Measurements from ENCODE around the gene REG4.

Gene REG4

GRCh38 chr1:119767486-119767885 is 43.8 kb downstream of the REG4 start:
- no peaks in the 10 kb centered on the region for H3K36me3 ChIP-seq (ENCODE audit: control insufficient read depth, insufficient read depth, low read length)
- peaks cover 17% of the 10 kb centered on the region; the same call in 1 of the 2 replicates for H3K27me3 ChIP-seq (ENCODE audit: control insufficient read depth, insufficient read depth, low read length)
- no peak overlapping the region for H3K27ac ChIP-seq (ENCODE audit: low read depth, low read length)
- H3K4me1 ChIP-seq (ENCODE audit: control insufficient read depth, insufficient read depth, low read length) = no peaks in the 10 kb centered on the region; the same call in 1 of the 2 replicates
- H3K4me3 ChIP-seq (ENCODE audit: low read depth, low read length) = no peak overlapping the region
- no peak overlapping the region for H3K9ac ChIP-seq (ENCODE audit: low read length)
- no peaks in the 10 kb centered on the region for H3K9me3 ChIP-seq (ENCODE audit: control insufficient read depth, insufficient read depth, low read depth, low read length)

DNA sequence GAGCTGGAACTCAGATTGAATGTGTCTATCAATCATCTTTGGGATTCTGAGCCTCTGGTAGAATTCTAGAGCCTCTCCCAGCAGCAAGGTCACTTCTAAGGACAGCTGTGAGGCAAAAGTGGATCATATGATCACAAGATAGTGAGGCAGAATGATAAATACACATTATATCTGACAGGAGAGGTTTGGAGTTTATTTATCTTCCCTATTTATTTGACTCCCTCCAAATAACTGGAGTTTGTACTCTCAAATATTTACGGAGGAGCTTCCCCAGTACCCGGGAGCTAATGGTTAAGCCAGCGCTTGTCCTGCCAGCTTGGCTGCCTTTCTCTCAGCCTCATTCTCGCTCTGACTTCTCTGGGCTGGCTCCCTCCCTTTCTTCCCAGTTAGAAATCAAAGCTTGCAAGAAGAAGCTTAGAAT is 44.9 kb downstream of the REG4 start:
- Histone ChIP-seq H3K27me3 (ENCODE audit: control insufficient read depth, insufficient read depth, low read length) (peaks cover 17% of the 10 kb centered on the region; the same call in 1 of the 2 replicates), H3K4me1 (ENCODE audit: control insufficient read depth, insufficient read depth, low read length) (no peaks in the 10 kb centered on the region; the same call in 1 of the 2 replicates), H3K27ac (ENCODE audit: low read depth, low read length) (no peak overlapping the region), H3K4me3 (ENCODE audit: low read depth, low read length) (no peak overlapping the region), H3K36me3 (ENCODE audit: control insufficient read depth, insufficient read depth, low read length) (no peaks in the 10 kb centered on the region), H3K9me3 (ENCODE audit: control insufficient read depth, insufficient read depth, low read depth, low read length) (no peaks in the 10 kb centered on the region), H3K9ac (ENCODE audit: low read length) (no peak overlapping the region)

GRCh38 chr1:119764220-119764619 is 47.0 kb downstream of the REG4 start:
- H3K9ac ChIP-seq (ENCODE audit: low read length) = no peak overlapping the region
- no peaks in the 10 kb centered on the region for H3K9me3 ChIP-seq (ENCODE audit: control insufficient read depth, insufficient read depth, low read depth, low read length)
- no peaks in the 10 kb centered on the region; the same call in 1 of the 2 replicates for H3K4me1 ChIP-seq (ENCODE audit: control insufficient read depth, insufficient read depth, low read length)
- no peak overlapping the region for H3K4me3 ChIP-seq (ENCODE audit: low read depth, low read length)
- H3K27ac ChIP-seq (ENCODE audit: low read depth, low read length) = no peak overlapping the region
- H3K27me3 ChIP-seq (ENCODE audit: control insufficient read depth, insufficient read depth, low read length) = peaks cover 17% of the 10 kb centered on the region; the same call in 1 of the 2 replicates
- H3K36me3 ChIP-seq (ENCODE audit: control insufficient read depth, insufficient read depth, low read length) = no peaks in the 10 kb centered on the region

DNA sequence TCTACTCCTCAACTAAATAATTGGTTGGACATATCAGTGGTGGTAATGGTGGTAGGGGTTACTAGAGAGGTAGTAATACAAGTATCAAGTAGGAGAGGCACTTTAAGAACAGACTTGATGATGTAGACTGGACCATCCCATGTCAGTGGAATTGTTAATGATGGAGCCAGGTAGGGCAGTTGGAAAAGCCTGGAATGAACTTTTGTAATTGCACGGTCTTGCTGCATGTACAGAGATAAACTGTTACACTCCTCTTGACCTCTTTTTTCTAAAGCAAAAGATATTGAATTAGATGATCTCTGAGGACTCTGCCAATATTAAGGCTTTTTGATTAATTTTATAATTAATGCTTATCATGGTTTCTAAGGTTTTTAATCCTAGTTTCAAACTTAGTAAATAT is 48.3 kb downstream of the REG4 start:
- H3K9ac ChIP-seq (ENCODE audit: low read length) = no peak overlapping the region

DNA sequence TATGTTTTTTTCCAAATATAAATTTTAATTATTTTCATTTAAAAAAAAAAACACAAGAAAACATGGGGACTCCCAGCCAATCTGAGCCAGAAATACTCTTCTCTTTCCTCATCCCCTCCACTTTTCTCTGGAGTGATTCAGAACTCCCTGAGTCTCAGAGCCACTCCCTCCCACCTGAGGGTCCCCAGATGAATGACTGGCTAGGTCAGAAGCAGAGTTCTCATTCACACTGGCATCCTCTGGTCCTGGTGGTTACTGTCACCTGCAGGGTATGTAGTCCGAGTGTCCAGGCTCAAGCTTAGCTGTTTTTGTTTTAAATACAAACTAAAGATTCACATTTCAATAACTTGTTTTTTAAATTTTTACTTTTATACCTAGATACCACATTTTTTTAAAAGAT is 48.9 kb downstream of the REG4 start:
- Histone ChIP-seq H3K36me3 (ENCODE audit: control insufficient read depth, insufficient read depth, low read length) (no peaks in the 10 kb centered on the region), H3K27me3 (ENCODE audit: control insufficient read depth, insufficient read depth, low read length) (peaks cover 11% of the 10 kb centered on the region; the same call in 1 of the 2 replicates)

More for the DNA sequence above, 48.3 kb downstream of the REG4 start:
- Histone ChIP-seq H3K36me3 (ENCODE audit: control insufficient read depth, insufficient read depth, low read length) (no peaks in the 10 kb centered on the region), H3K27ac (ENCODE audit: low read depth, low read length) (no peak overlapping the region), H3K9me3 (ENCODE audit: control insufficient read depth, insufficient read depth, low read depth, low read length) (no peaks in the 10 kb centered on the region), H3K27me3 (ENCODE audit: control insufficient read depth, insufficient read depth, low read length) (peaks cover 11% of the 10 kb centered on the region; the same call in 1 of the 2 replicates), H3K4me3 (ENCODE audit: low read depth, low read length) (no peak overlapping the region), H3K4me1 (ENCODE audit: control insufficient read depth, insufficient read depth, low read length) (no peaks in the 10 kb centered on the region)

GRCh38 chr1:119758584-119758983 is 52.7 kb downstream of the REG4 start:
- Histone ChIP-seq H3K4me3 (ENCODE audit: low read depth, low read length) (no peak overlapping the region), H3K4me1 (ENCODE audit: control insufficient read depth, insufficient read depth, low read length) (no peaks in the 10 kb centered on the region)

More for the DNA sequence above, 48.9 kb downstream of the REG4 start:
- Histone ChIP-seq H3K27ac (ENCODE audit: low read depth, low read length) (no peak overlapping the region), H3K9me3 (ENCODE audit: control insufficient read depth, insufficient read depth, low read depth, low read length) (no peaks in the 10 kb centered on the region), H3K4me3 (ENCODE audit: low read depth, low read length) (no peak overlapping the region), H3K9ac (ENCODE audit: low read length) (no peak overlapping the region), H3K4me1 (ENCODE audit: control insufficient read depth, insufficient read depth, low read length) (no peaks in the 10 kb centered on the region)

GRCh38 chr1:119752592-119752991 is 58.7 kb downstream of the REG4 start:
- Histone ChIP-seq H3K36me3 (ENCODE audit: control insufficient read depth, insufficient read depth, low read length) (no peaks in the 10 kb centered on the region), H3K27ac (ENCODE audit: low read depth, low read length) (no peak overlapping the region), H3K9ac (ENCODE audit: low read length) (no peak overlapping the region), H3K4me3 (ENCODE audit: low read depth, low read length) (no peak overlapping the region), H3K9me3 (ENCODE audit: control insufficient read depth, insufficient read depth, low read depth, low read length) (no peaks in the 10 kb centered on the region), H3K4me1 (ENCODE audit: control insufficient read depth, insufficient read depth, low read length) (no peaks in the 10 kb centered on the region), H3K27me3 (ENCODE audit: control insufficient read depth, insufficient read depth, low read length) (no peaks in the 10 kb centered on the region)

More at GRCh38 chr1:119758584-119758983, 52.7 kb downstream of the REG4 start:
- no peak overlapping the region for H3K9ac ChIP-seq (ENCODE audit: low read length)
- no peaks in the 10 kb centered on the region for H3K36me3 ChIP-seq (ENCODE audit: control insufficient read depth, insufficient read depth, low read length)
- H3K27ac ChIP-seq (ENCODE audit: low read depth, low read length) = no peak overlapping the region
- H3K27me3 ChIP-seq (ENCODE audit: control insufficient read depth, insufficient read depth, low read length) = no peaks in the 10 kb centered on the region
- H3K9me3 ChIP-seq (ENCODE audit: control insufficient read depth, insufficient read depth, low read depth, low read length) = no peaks in the 10 kb centered on the region

GRCh38 chr1:119748040-119748439 is 63.2 kb downstream of the REG4 start:
- H3K4me1 ChIP-seq (ENCODE audit: control insufficient read depth, insufficient read depth, low read length) = peaks cover 13% of the 10 kb centered on the region; the same call in 1 of the 2 replicates
- H3K4me3 ChIP-seq (ENCODE audit: low read depth, low read length) = no peak overlapping the region
- H3K27me3 ChIP-seq (ENCODE audit: control insufficient read depth, insufficient read depth, low read length) = no peaks in the 10 kb centered on the region
- peaks cover 18% of the 10 kb centered on the region for H3K36me3 ChIP-seq (ENCODE audit: control insufficient read depth, insufficient read depth, low read length)
- H3K27ac ChIP-seq (ENCODE audit: low read depth, low read length) = no peak overlapping the region
- H3K9ac ChIP-seq (ENCODE audit: low read length) = no peak overlapping the region
- H3K9me3 ChIP-seq (ENCODE audit: control insufficient read depth, insufficient read depth, low read depth, low read length) = no peaks in the 10 kb centered on the region

DNA sequence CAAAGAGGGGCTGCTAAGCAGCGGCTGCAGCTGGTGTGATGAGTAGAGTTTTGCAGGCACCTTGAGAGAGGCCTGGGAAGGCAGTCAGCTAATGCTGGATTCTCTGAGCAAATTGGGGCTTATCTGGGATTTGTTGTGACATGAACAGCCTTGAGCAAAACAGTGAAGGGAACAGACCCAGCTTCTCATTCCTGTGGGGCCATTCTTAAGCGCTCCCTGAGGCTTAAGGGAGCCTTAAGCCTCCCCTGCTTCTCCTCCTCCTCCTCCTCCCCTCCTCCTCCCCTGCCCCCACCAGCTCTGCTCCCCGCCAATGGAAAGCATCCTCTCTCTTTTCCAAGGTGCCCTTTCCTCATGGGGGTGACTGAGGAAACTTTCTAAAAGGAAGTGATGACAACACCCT is 63.8 kb downstream of the REG4 start:
- Histone ChIP-seq H3K36me3 (ENCODE audit: control insufficient read depth, insufficient read depth, low read length) (peaks cover 24% of the 10 kb centered on the region), H3K27me3 (ENCODE audit: control insufficient read depth, insufficient read depth, low read length) (no peaks in the 10 kb centered on the region), H3K4me1 (ENCODE audit: control insufficient read depth, insufficient read depth, low read length) (peaks cover 13% of the 10 kb centered on the region; the same call in 1 of the 2 replicates), H3K9me3 (ENCODE audit: control insufficient read depth, insufficient read depth, low read depth, low read length) (no peaks in the 10 kb centered on the region), H3K27ac (ENCODE audit: low read depth, low read length) (no peak overlapping the region), H3K9ac (ENCODE audit: low read length) (no peak overlapping the region), H3K4me3 (ENCODE audit: low read depth, low read length) (no peak overlapping the region)

DNA sequence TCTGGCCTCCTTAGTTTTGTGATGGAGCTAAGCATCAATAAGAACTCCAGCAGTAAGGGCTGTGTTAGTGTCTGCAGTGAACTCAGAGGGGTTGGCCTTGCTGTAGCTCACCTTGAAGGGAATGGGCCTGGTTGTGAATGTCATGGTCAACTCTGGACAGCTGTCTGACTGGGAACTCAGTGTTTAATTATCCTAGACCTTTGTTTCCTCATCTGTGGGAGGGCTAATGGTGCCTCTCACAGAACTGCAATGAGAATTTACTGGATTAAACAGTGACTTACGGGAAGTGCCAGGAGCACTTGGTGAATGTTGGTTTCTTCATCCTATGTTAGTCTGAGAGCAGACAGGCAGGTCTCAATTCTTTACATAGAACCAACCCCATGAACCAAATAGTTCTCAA is 66.2 kb downstream of the REG4 start:
- Histone ChIP-seq H3K27me3 (ENCODE audit: control insufficient read depth, insufficient read depth, low read length) (no peaks in the 10 kb centered on the region), H3K4me1 (ENCODE audit: control insufficient read depth, insufficient read depth, low read length) (peaks cover 13% of the 10 kb centered on the region; the same call in 1 of the 2 replicates), H3K36me3 (ENCODE audit: control insufficient read depth, insufficient read depth, low read length) (peaks cover 48% of the 10 kb centered on the region), H3K9me3 (ENCODE audit: control insufficient read depth, insufficient read depth, low read depth, low read length) (no peaks in the 10 kb centered on the region), H3K9ac (ENCODE audit: low read length) (no peak overlapping the region), H3K4me3 (ENCODE audit: low read depth, low read length) (no peak overlapping the region), H3K27ac (ENCODE audit: low read depth, low read length) (no peak overlapping the region)

DNA sequence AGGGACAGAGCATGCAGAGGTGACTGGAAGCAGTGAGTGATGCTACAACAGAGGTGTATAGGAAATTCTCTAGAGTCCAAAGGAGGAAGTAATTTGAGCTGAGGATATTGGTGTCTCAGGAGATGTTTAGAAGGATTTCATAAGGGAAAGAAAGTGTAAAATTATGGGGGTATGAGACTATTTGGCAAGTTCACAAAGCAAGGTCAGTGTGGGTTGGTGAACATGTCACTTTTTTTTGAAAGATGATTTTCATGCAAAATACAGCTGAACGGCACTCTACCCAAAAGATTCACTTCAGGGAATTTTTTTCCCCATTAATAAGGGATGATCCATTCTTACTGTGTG is 66.7 kb downstream of the REG4 start:
- Histone ChIP-seq H3K27ac (ENCODE audit: low read depth, low read length) (no peak overlapping the region), H3K36me3 (ENCODE audit: control insufficient read depth, insufficient read depth, low read length) (peaks cover 52% of the 10 kb centered on the region), H3K27me3 (ENCODE audit: control insufficient read depth, insufficient read depth, low read length) (no peaks in the 10 kb centered on the region), H3K4me3 (ENCODE audit: low read depth, low read length) (no peak overlapping the region), H3K4me1 (ENCODE audit: control insufficient read depth, insufficient read depth, low read length) (peaks cover 13% of the 10 kb centered on the region; the same call in 1 of the 2 replicates), H3K9me3 (ENCODE audit: control insufficient read depth, insufficient read depth, low read depth, low read length) (no peaks in the 10 kb centered on the region), H3K9ac (ENCODE audit: low read length) (no peak overlapping the region)
